ENCODE measurements around the gene GRIN2B.

GRIN2B gene

DNA sequence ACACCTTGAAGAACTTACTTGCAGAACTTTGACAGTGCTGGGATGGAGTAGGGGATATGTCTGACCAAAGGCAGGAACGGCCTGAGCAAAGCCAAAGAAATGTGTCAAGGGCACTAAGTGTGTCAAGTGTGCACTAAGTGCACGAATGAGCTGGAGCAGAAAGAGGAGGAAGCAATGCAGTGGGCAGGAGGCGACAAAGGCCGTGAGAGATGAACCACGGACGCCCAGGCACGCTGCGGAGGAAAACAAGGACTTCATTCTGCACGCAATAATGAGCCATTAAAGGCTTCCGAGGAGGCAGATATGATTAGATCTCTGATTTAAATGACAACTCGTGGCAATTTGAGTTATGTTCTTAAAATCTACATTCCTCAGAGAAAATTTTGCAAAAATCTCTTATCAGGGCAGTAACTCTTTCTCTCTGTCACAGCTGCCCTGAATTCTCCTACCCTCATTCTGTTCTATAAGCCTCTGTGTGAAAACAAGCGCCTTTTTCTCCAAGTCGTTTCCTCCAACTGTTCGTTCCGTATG is 25.3 kb downstream of the GRIN2B start:
- DNase-seq, result no peak

- no peak for DNase-seq
These were observed 29.3 kb downstream of the GRIN2B start for GRCh38 chr12:13952096-13952495.

DNA sequence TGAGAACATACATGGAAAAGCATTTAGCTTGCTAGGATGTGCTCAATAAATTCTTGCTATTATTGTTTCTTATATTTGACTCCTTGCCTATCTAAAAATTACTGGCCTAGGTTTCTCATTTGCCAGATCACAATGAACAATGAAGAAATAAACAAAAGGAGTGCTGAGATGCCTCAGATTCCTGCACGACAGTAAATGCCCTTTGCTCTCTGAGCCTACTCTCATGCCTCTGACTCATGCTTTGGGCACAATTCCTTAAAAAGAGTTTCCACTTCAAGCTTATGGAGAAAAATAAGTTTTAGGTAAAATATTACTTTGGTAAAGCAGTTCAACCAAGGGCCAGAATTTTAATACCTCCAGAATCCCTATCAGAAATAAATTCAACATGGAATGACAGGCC is 30.9 kb downstream of the GRIN2B start:
- DNase-seq, result no peak

GRCh38 chr12:13948621-13949020 is 32.8 kb downstream of the GRIN2B start:
- no peak for DNase-seq

- DNase-seq, result no peak
These were observed 34.0 kb downstream of the GRIN2B start for GRCh38 chr12:13947276-13947946.

DNA sequence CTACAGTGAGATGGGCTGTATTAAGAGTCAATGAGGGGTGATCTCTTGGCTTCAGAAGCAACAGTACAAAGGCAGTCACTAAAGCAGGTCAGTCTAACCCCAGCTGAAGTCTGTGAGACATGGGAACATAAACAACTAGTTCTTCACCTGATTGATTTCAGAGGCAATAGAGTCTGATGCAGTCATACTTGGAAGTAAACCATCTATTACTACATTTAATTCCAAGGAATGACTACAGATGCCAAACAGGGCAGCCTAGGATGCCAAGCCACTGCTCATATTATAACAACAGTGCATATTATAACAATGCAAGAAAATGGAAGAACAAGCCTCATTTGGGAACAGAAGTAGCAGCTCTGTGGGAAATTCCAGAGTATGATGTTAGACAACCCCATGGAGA is 35.8 kb downstream of the GRIN2B start:
- DNase-seq, result no peak

- DNase-seq, result no peak
These were observed 36.2 kb downstream of the GRIN2B start for GRCh38 chr12:13945236-13945635.

- no peak for DNase-seq
These were observed 38.6 kb downstream of the GRIN2B start for GRCh38 chr12:13942826-13943225.

DNA sequence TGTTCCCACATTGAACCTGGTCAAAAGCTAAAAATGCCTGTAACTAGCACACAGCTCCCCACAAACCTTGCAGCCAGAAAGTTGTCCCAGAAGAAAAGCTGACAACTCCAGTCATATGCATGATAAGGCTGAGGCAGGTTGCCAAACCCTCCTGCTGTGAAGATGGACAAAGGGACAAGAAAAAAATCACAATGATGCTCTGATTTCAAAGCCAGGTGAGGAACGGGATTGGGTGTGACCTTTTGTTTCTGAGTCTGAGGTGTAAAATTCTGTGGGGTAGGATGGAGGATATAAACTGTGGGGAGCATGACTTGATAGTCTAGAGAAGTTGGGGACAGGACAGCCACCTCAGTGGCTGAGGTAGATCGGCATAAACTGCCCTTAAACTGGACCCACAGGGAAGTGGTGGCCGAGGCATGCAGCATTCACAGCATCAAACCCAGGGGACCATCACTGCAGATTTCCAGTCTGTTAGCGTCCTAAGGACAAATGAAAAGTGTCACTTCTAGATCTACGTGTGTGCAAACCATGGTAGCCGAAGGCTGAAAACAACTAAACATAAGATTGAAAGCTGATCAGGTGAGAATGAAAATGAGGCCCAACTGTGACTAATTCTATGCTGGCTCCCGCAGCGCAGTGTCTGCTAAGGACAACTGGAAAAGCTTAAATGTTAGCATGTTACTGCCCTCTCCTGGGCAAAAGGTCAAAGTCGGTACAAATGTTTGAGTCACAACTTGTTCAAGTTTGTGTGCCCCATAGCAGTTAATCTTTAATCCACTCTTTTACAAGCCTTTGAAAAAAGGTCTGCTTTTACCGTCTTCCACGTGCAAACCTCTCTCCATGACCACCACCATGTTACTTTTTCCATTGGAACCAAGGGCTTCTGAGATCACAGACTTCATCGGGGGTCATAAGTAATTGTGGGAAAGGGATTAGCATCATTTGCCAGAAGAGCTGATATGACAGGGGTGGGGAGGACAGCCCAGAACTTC is 39.8 kb downstream of the GRIN2B start:
- DNase-seq, result no peak

GRCh38 chr12:13940335-13940865 is 41.0 kb downstream of the GRIN2B start:
- DNase-seq, result no peak

GRCh38 chr12:13937735-13938134 is 43.7 kb downstream of the GRIN2B start:
- DNase-seq, result no peak

GRCh38 chr12:13935169-13935568 is 46.2 kb downstream of the GRIN2B start:
- no peak for DNase-seq

Measured in GOT3 (cell line).